Measurements from ENCODE around the gene ARHGAP9.
"Not testable (repeated sequence)": the region's sequence is repeated elsewhere in the genome, so short reads cannot be mapped to it uniquely, and the experiment has no call there.

Gene ARHGAP9

DNA sequence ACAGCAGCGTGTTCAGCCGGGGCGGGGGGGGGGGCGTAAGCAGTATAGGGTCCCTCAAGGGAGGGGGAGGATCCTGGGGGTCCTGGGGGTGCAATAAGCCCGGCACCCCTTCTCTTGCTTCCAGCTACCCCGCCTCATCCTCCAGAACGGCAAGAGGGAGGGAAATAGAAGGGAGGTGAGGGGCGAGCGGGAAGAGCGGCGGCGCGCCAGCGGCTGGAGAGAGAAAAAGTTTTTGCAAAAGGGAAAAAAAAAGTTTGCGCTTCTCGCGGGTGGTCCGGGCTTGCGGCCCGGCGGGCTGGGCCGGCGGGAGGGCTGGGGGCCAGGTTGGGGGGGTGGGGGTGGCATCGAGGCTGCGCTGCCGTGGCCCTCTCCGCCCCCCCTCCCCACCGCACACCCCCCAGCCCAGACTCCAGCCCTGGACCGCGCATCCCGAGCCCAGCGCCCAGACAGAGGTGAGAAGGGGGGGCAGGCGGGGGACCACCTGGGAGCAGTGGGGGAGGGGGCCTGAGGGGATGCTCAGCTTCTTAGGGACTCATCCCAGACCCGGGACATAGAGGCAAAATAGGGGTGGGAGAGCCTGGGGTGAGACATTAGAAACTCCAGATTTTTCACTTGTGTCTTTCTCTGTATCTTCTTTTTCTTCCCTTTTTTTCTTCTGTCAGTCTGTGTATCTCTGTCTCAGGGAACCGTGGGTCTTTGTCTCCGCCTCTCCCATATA, 19.8 kb downstream of the ARHGAP9 start, which contains the start of gene GLI1:
TSS of gene GLI1 (plus strand) at position 36 of the 718 bp plus-strand sequence. CDS start 3,907 bp downstream, outside the sequence.
- in situ Hi-C loops (cut with MboI; ENCODE audit: low sequenced_read_pairs), result no loop called here

DNA sequence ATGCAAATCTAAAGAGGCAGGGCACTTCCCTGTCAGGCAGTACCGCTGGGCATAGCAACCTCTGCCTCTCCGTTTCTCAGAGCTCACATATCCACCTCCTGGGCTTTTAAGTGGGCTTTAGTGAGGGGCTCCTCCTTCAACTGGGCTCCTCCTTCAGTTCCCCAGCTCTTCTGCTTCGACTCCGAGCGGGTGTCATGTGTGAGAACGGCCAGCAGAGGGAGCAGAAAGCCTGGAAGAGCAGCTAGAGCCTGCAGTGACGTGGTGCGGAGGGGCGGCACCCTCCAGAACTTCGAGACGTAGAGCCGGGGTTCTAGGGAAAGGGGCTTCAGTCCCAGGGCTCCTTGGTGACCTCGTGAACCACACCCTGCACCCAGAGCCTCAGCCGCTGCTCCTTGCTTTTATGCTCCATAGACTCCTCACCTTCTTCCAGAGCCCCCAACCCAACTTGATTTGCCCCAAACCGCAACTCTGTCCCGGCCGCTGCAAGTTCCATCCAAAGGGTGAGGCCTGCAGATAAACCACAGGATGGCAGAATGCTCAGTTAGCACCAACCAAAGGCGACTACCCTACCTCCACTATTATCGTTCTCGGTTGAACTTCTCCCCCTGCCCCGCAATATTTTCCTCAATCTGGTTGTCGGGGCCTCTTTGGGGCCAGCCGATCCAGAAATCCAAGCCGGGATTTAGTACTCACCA, 20.5 kb downstream of the ARHGAP9 start:
- in situ Hi-C loops (cut with MboI; ENCODE audit: low sequenced_read_pairs), result no loop called here

DNA sequence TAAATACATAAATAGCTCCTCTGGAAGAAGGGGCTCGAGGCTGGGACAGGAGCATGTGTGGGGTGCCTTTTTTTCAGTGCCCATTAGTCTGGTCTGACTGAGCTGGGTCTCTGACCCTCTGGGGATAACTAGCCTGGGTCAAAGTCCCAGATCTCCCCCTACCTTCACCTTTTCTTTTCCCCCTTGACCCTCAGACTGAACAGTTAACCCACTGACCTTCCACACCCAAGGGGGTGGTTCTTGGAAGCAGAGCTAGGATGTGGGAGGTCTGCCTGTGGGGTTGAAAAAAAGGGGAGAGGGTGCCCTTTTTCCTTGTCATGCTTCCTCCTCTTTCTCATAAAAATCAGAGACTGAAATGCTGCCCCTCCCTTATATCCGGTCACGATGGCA, 21.0 kb downstream of the ARHGAP9 start:
- in situ Hi-C loops (cut with MboI; ENCODE audit: low sequenced_read_pairs), result no loop called here

DNA sequence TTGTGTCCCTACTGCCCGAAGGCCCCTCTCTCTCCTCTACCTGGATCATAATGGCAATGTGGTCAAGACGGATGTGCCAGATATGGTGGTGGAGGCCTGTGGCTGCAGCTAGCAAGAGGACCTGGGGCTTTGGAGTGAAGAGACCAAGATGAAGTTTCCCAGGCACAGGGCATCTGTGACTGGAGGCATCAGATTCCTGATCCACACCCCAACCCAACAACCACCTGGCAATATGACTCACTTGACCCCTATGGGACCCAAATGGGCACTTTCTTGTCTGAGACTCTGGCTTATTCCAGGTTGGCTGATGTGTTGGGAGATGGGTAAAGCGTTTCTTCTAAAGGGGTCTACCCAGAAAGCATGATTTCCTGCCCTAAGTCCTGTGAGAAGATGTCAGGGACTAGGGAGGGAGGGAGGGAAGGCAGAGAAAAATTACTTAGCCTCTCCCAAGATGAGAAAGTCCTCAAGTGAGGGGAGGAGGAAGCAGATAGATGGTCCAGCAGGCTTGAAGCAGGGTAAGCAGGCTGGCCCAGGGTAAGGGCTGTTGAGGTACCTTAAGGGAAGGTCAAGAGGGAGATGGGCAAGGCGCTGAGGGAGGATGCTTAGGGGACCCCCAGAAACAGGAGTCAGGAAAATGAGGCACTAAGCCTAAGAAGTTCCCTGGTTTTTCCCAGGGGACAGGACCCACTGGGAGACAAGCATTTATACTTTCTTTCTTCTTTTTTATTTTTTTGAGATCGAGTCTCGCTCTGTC, 22.8 kb downstream of the ARHGAP9 start:
- in situ Hi-C loops (cut with MboI; ENCODE audit: low sequenced_read_pairs), result no loop called here

DNA sequence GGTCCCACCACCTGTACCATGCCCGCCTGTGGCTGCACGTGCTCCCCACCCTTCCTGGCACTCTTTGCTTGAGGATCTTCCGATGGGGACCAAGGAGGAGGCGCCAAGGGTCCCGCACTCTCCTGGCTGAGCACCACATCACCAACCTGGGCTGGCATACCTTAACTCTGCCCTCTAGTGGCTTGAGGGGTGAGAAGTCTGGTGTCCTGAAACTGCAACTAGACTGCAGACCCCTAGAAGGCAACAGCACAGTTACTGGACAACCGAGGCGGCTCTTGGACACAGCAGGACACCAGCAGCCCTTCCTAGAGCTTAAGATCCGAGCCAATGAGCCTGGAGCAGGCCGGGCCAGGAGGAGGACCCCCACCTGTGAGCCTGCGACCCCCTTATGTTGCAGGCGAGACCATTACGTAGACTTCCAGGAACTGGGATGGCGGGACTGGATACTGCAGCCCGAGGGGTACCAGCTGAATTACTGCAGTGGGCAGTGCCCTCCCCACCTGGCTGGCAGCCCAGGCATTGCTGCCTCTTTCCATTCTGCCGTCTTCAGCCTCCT, 23.4 kb downstream of the ARHGAP9 start:
- in situ Hi-C loops (cut with MboI; ENCODE audit: low sequenced_read_pairs), result no loop called here

DNA sequence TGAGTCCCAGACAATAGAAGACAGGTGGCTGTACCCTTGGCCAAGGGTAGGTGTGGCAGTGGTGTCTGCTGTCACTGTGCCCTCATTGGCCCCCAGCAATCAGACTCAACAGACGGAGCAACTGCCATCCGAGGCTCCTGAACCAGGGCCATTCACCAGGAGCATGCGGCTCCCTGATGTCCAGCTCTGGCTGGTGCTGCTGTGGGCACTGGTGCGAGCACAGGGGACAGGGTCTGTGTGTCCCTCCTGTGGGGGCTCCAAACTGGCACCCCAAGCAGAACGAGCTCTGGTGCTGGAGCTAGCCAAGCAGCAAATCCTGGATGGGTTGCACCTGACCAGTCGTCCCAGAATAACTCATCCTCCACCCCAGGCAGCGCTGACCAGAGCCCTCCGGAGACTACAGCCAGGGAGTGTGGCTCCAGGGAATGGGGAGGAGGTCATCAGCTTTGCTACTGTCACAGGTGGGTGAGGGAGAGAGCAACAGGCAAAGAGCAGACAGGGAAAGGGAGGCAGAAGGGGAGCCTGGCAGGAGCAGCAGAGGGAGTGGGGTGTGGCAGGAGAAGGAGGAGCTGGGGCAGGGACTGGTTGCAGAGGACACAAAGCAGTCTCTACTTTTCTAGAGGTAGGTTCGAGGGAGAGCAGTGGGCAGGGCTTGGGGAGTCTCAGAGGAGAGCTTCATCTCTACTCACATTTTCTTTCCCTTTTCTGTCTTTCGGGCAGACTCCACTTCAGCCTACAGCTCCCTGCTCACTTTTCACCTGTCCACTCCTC, 24.1 kb downstream of the ARHGAP9 start:
- in situ Hi-C loops (cut with MboI; ENCODE audit: low sequenced_read_pairs), result no loop called here

DNA sequence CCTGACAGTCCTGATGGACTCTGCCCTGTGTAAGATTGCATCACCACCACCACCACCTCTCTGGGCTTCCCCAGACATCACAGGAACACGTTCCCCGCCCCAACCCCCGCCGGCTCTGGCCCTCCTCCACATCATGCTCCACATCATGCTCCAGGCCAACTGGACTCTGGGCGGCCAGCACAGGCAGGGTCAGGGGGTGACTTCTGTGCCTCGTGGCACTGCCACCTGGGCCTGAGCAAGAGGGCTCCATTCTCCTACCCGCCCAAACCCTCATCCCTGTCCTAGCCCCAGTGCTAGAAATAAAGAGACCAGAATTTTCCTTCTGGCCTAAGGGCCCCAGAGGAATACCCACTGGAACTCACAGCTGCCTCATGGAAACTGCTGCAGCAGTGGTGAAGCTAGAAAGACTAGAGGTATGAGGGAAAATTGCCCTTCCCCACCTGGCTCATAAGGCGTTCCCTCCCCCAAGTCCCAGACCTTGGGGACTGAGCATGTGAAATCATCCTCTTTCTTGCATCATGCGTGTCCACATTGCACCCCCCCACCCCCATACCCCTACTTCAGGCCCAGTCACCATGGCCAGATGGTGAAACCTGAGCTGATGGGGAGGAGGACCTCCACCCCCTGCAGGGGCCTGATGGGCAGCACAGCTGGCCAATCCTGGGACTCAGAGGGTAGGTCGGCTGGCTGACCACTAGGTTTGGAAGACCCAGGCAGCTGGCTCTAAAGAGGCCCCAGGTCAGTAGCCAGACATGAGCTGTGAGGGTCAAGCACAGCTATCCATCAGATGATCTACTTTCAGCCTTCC, 24.9 kb downstream of the ARHGAP9 start, which contains the start of gene INHBE:
TSS of gene INHBE (plus strand) at position 742 of the 808 bp plus-strand sequence. CDS start 230 bp downstream, outside the sequence.
- in situ Hi-C loops (cut with MboI; ENCODE audit: low sequenced_read_pairs), result no loop called here

DNA sequence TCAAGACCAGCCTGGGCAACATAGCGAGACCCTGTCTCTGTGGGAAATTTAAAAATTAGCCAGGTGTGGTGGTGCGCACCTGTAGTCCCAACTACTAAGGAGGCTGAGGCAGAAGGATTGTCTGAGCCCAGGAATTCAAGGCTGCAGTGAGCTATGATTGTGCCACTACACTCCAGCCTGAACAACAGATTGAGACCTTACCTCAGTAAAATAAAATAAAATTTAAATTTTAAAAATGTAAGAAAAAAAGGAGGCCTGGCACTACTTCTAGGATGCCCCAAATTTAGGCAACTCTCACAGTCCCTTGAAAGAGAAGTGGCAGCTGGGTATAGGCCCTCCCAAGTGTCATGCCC, 25.5 kb downstream of the ARHGAP9 start:
- in situ Hi-C loops (cut with MboI; ENCODE audit: low sequenced_read_pairs), result no loop called here

DNA sequence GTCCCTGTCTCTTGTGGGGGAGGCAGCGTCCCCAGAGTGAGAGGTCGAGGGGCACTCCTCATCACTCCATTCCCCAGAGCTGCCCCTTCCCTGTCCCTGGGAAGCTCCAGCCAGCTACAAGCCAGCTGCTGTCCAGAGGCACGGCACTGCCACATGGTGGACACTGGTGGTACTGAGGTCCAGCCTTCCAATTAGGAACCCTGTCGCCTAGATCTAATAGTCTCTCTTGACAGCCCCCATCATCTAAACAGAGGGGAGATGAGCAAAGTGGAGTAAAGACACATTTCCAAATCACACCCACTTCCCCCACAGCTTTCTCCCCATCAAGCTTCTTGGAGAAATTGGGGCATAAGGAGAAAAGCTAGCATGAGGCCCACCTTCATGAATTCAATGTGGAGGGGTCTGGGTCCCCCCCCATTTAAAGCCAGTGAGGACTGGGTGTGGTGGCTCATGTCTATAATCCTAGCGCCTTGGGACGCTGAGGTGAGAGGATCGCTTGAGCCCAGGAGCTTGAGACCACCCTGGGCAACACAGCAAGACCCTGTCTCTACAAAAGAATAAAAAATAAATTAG, 26.6 kb downstream of the ARHGAP9 start:
- in situ Hi-C loops (cut with MboI; ENCODE audit: low sequenced_read_pairs), result no loop called here

DNA sequence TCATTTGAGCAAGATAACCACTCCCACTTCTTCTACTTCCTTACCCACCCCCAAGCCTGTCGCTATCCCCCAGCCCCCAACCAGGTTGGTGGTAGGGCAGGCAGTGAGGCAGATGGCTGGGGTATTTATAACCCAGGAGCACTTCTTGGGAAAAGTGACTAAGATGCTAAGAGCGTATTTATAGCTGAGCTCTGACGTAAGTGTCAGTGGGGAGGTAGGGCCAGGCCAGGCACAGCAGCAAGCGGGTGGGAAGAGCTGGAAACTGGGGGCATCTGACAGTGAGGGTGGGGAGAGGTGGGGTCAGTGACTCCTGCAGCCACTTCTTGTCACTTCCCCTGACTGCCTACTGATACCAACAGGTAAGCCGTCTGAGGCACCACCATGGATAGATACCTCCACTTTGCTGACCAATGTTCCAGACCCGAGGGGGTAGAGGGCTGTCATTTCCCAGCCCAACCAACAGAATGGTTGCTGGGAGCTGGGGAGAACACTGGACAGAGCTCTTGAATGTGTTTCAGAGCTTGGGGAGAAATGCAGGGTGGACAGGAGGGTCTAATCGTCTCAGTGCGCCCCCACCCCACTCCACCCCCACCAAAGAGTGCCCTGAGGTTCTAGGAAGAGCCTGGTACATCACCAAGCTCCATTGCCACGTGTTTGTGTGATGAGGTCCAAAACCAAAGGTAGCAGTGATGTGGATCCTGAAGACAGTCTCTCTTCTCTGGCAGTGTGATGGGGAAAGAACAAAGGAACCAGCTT, 27.3 kb downstream of the ARHGAP9 start:
- in situ Hi-C loops (cut with MboI; ENCODE audit: low sequenced_read_pairs), result no loop called here

DNA sequence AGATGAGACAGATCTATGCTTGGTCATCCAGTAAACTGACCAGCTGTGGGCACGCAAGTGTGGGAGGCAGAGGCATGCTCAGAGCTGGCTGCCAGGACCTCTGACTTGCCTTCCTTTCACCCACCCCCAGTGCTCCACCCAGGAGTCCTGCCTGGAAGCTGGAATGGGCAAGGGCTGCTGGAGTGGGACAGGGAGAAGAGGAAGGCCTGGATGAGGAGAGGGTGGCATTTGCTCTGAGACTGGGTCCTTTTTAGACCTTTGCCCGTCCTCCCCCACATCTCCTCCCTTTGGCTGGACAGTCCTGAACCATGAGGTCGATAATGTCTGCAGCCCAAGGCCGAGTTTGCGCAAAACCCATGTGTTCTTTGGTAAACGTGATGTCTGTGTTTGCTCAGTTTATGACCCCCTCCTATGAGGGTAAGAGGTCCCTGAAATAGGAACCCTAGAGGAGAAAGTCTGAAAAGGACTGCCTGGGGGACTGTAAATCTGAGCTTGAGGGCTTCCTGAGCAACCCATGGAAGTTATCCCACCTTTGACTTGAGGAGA, 28.4 kb downstream of the ARHGAP9 start:
- in situ Hi-C loops (cut with MboI; ENCODE audit: low sequenced_read_pairs), result no loop called here

DNA sequence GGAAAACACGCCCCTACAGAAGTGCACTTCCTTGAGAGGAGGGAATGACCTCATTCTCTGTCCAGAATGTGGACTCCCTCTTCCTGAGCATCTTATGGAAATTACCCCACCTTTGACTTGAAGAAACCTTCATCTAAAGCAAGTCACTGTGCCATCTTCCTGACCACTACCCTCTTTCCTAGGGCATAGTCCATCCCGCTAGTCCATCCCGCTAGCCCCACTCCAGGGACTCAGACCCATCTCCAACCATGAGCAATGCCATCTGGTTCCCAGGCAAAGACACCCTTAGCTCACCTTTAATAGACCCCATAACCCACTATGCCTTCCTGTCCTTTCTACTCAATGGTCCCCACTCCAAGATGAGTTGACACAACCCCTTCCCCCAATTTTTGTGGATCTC, 29.6 kb downstream of the ARHGAP9 start:
- in situ Hi-C loops (cut with MboI; ENCODE audit: low sequenced_read_pairs), result no loop called here

DNA sequence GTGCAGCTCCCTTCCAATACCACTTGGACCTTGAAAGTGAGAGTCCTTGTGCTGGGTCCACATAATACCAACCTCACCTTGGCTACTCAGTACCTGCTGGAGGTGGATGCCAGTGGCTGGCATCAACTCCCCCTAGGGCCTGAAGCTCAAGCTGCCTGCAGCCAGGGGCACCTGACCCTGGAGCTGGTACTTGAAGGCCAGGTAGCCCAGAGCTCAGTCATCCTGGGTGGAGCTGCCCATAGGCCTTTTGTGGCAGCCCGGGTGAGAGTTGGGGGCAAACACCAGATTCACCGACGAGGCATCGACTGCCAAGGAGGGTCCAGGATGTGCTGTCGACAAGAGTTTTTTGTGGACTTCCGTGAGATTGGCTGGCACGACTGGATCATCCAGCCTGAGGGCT, 30.3 kb downstream of the ARHGAP9 start:
- in situ Hi-C loops (cut with MboI; ENCODE audit: low sequenced_read_pairs), result no loop called here

DNA sequence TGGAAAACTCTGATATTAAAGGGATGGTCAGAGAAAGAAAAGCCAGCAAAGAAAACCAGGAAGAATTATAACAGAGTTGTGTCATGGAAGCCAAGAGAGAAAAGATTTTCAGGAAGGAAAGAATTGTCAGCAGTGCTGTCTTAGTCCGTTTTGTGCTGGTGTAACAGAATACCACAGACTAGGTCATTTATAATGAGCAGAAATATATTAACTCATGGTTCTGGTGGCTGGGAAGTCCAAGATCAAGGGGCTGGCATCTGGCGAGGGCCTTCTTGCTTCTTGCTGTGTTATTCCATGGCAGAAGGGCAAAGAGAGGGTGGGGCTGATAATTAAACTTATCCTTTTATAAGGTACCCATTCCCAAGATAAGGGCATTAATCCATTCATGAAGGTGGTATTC, 31.0 kb downstream of the ARHGAP9 start:
- in situ Hi-C loops (cut with MboI; ENCODE audit: low sequenced_read_pairs), result no loop called here

DNA sequence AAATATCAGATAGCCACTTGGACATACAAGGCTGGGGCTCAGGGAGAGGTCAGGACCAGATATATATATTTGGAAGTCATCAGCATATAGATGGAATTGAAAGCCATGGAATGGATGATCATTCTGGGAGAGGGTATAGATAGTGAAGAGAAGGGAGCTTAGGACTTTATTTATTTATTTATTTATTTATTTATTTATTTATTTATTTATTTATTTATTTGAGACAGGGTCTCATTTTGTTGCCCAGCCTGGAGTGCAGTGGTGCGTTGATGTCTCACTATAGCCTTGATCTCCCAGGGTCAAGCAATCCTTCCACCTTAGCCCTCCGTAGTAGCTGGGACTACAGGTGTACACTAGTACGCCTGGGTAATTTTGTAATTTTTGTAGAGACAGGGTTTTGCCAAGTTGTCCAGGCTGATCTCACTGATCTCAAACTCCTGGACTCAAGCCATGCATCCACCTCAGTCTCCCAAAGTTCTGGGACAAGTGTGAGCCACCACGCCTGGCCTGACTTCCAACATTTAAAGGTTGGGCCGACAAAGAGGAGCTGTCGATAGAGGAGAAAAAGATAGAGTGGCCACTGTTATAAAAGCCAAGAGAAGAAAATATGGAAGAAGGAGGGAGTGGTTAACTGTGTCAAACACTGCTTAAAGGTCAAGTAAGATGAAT, 33.2 kb downstream of the ARHGAP9 start:
- in situ Hi-C loops (cut with MboI; ENCODE audit: low sequenced_read_pairs), result no loop called here

DNA sequence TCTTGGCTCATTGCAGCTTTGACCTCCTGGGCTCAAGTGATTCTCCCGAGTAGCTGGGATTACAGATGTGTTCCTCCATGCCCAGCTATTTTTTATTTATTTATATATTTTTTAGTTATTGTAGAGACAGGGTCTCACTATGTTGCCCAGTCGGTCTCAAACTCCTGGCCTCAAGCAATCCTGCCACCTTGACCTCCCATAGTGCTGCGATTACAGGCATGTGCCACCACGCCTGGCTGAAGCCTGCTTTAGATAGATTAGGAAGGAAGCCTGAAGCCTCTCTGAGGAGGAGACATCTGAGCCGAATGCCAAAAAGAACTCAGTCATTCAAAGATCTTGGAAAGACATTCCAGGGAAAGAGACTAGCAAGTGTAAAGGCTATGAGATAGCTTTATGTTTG, 34.9 kb downstream of the ARHGAP9 start:
- in situ Hi-C loops (cut with MboI; ENCODE audit: low sequenced_read_pairs), result no loop called here

DNA sequence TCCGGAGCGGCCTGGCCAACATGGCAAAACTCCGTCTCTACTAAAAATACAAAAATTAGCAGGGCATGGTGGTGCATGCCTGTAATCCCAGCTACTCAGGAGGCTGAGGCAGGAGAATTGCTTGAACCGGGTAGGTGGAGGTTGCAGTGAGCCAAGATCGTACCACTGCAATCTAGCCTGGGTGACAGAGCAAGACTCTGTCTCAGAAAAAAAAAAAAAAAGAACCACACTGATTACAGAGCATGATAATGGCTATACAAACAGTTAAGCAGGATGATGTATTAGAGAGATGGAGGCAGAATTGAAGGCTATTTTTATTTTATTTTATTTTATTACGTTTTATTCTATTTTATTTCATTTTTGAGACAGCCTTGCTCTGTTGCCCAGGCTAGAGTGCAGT, 35.3 kb downstream of the ARHGAP9 start:
- in situ Hi-C loops (cut with MboI; ENCODE audit: low sequenced_read_pairs), result not testable (repeated sequence)

DNA sequence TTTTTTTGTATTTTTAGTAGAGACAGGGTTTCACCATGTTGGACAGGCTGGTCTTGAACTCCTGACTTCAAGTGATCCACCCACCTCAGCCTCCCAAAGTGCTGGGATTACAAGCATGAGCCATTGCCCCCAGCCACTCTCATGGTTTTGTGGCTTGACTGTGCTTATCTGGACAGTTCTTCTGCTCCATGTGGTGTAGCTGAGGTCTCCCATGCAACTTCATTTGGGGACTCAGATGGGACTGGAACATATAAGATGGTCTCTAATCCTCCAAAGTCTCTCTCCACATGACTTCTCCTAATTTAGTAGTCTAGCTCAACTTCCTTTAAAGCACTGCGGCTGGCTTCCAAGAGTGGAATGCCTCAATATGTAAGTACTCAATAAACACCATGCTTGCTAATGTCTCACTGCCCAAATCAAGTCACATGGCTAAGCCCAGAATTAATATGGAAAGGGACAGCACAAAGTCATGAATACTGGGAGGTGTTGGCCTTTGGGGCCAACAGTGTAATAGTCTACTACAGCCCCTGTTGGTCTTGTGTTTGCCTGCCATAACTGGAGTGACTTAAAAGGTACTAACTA, 37.7 kb downstream of the ARHGAP9 start:
- in situ Hi-C loops (cut with MboI; ENCODE audit: low sequenced_read_pairs), result no loop called here
